GM12891 (cell line): ENCODE measurements around the gene MRFAP1.
"Not testable (repeated sequence)": the region's sequence is repeated elsewhere in the genome, so short reads cannot be mapped to it uniquely, and the experiment has no call there.

Source experiments
- DNase-seq: peaks from one replicate; pipeline ENCODE4 v3.0.0; 2011; ENCODE audit warnings: low spot score; ENCODE audit not compliant: insufficient read length
- FAIRE-seq: peaks from 2 replicates; lab custom pipeline; 2011; peaks lifted over from hg19 to GRCh38; lab: Jason Lieb, UNC
- PAX5 ChIP-seq: IDR thresholded peaks from 2 replicates; pipeline ENCODE4 v1.6.1; 2011; ENCODE audit warnings: low read length, moderate library complexity, mild to moderate bottlenecking; ENCODE audit not compliant: insufficient read depth, severe bottlenecking
- POLR2A ChIP-seq: IDR thresholded peaks from 2 replicates; pipeline ENCODE4 v1.6.1; 2011; ENCODE audit warnings: low read depth, low read length, control low read depth
- POLR2AphosphoS5 ChIP-seq: IDR thresholded peaks from 2 replicates; pipeline ENCODE4 v1.6.1; 2011; ENCODE audit warnings: low read depth, low read length, control low read depth
- POU2F2 ChIP-seq: IDR thresholded peaks from 2 replicates; pipeline ENCODE4 v1.6.1; 2011; ENCODE audit warnings: low read depth, mild to moderate bottlenecking, control low read depth, low read length, moderate library complexity
- SPI1 ChIP-seq: IDR thresholded peaks from 2 replicates; pipeline ENCODE4 v1.6.1; 2011; ENCODE audit warnings: low read depth, low read length, control low read depth
- TAF1 ChIP-seq: IDR thresholded peaks from 2 replicates; pipeline ENCODE4 v1.6.1; 2011; ENCODE audit warnings: low read depth, low read length, control low read depth

Gene MRFAP1

DNA sequence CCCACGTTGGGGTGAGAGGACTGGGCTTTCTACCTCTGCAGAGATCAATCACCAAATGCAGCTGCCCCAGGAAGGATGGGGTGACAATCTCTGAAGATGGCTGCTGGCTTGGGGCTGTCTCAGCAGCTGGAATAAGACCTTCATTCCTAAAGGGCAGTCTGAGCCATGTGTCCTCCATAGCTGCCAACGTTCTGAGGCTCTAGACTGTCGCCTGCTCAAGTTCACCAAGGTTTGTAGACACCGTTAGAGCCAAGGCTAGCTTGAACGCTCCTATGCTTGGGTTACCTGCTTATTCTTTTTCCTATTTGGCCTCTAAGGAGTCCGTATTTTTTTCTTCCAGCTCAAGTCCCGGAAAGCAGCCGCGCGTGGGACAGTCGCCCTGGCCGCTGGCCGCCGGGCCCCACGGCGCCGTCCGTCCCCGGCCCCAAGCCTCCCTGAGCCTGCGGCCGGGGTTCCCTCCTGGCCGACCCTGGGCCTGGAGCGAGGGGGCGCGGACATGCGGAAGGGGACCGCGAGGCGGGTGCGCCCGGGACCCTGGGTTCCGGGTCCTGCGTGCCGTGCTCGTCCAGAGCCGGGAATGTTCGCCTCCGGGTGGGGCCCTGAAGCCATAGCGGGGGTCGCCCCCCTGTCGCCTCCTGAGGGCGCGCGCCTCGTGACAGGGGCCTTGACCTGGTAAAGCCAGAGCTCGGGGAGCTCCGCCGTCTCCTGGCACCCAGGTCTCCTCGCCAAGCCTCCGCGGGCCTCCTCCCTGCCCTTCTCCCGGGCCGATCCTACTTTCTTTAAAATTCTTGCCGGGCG is 23.3 kb downstream of the MRFAP1 start:
- DNase-seq, result no peak
- TF ChIP-seq PAX5, result no peak
- TF ChIP-seq SPI1, result no peak
- TF ChIP-seq POU2F2, result no peak
- no peak for TF ChIP-seq POLR2A
- TF ChIP-seq POLR2AphosphoS5, result no peak
- TF ChIP-seq TAF1, result no peak
- no peak for FAIRE-seq

DNA sequence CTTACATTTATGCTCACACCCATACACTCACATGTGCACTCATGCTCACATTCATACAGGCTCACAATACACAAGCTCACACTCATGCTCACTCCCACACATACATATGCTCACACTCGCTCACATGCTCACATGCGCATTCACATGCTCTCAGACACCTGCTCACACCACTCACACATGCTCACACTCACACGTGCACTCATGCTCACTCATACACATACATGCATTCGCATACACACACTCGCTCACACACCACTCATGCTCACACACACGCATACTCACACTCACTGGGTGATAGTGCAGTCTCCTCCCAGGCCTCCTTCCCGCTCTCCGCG is 24.8 kb downstream of the MRFAP1 start:
- DNase-seq (no peak), FAIRE-seq (no peak)
- TF ChIP-seq POLR2A (no peak), POU2F2 (no peak), TAF1 (no peak), POLR2AphosphoS5 (no peak), SPI1 (no peak), PAX5 (no peak)

GRCh38 chr4:6668391-6668790 is 27.9 kb downstream of the MRFAP1 start:
- TF ChIP-seq POLR2A (no peak), TAF1 (no peak), POLR2AphosphoS5 (no peak), POU2F2 (no peak), PAX5 (no peak), SPI1 (no peak)
- DNase-seq, result no peak
- no peak for FAIRE-seq

DNA sequence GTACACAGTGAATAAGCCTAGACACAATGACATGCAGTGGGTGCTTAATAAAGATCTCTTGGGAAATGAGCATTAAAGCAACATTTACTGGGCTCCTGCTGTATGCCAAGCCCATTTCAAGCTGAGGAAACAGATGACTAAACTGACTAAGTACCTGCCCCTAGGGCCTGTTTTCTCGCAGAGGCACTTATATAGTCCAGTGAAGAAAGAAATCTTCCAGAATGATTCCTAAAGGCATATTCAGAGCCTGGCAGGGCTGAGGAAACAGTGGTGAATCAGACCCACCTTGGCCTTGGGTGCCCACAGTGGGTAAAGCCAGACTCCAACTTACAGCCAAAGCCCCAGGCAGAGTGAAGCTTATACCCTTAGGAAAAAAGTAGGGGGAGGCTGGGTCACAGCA is 31.2 kb downstream of the MRFAP1 start:
- DNase-seq, result no peak
- no peak for FAIRE-seq
- TF ChIP-seq TAF1 (no peak), PAX5 (no peak), POLR2A (no peak), SPI1 (no peak), POLR2AphosphoS5 (no peak), POU2F2 (no peak)

GRCh38 chr4:6672131-6672530 is 31.6 kb downstream of the MRFAP1 start:
- DNase-seq (no peak), FAIRE-seq (no peak)
- TF ChIP-seq PAX5, result no peak
- no peak for TF ChIP-seq POLR2AphosphoS5

DNA sequence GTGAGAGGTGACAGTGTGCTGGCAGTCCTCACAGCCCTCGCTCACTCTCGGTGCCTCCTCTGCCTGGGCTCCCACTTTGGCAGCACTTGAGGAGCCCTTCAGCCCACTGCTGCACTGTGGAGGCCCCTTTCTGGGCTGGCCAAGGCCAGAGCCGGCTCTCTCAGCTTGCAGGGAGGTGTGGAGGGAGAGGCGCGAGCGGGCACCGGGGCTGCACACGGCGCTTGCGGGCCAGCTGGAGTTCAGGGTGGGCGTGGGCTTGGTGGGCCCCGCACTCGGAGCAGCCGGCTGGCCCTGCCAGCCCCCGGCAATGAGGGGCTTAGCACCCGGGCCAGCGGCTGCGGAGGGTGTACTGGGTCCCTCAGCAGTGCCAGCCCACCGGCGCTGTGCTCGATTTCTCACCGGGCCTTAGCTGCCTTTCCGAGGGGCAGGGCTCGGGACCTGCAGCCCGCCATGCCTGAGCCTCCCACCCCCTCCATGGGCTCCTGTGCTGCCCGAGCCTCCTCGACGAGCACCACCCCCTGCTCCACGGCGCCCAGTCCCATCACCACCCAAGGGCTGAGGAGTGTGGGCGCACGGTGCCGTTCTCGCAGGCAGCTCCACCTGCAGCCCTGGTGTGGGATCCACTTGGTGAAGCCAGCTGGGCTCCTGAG is 32.2 kb downstream of the MRFAP1 start:
- not testable (repeated sequence) for FAIRE-seq, DNase-seq

DNA sequence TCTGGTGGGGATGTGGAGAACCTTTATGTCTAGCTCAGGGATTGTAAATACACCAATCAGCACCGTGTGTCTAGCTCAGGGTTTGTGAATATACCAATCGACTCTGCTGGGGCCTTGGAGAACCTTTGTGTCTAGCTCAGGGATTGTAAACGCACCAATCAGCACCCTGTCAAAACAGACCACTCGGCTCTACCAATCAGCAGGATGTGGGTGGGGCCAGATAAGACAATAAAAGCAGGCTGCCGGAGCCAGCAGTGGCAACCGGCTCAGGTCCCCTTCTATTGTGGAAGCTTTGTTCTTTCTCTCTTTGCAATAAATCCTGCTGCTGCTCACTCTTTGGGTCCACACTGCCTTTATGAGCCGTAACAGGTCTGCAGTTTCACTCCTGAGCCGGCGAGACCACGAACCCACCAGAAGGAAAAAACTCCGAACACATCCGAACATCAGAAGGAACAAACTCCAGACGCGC is 32.7 kb downstream of the MRFAP1 start:
- peak; percentile 27; the same call in 1 of the 2 replicates for TF ChIP-seq POLR2A
- not testable (repeated sequence) for DNase-seq, FAIRE-seq

DNA sequence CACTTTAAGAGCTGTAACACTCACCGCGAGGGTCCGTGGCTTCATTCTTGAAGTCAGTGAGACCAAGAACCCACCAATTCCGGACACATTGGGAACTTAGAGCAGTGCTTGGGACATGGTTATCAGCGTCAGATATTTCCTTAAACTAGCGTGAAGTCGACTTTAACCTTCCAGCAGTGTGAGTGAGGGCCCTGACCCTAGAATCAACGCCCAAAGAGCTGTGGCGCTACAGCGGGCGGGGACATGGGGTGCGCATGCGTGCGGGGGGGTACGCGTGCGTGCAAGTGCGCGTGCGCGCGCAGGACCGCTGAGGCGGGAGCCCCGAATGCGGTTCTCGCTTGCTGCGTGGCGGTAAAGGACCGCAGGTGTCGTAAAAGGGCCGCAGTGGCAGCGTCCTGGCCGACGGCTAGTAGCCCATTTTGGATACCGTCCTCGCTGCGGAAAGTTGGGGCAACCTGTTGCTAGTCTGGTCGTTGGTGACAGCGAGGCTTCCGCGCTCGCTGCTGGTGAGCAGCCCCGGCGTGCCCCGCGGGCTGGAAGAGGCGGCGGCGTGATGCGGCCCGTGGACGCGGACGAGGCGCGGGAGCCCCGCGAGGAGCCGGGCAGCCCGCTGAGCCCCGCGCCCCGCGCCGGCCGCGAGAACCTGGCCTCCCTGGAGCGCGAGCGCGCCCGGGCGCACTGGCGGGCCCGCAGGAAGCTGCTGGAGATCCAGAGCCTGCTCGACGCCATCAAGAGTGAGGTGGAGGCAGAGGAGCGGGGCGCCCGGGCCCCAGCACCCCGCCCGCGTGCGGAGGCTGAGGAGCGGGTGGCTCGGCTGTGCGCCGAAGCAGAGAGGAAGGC is 33.4 kb downstream of the MRFAP1 start:
- FAIRE-seq, result peak; percentile 100
- peak; percentile 80 for TF ChIP-seq POLR2AphosphoS5
- TF ChIP-seq POLR2A, result peak; percentile 85
- peak; percentile 96 for TF ChIP-seq TAF1
- no peak for TF ChIP-seq SPI1
- DNase-seq, result peak; percentile 96

GRCh38 chr4:6674500-6675149 is 34.1 kb downstream of the MRFAP1 start:
- TF ChIP-seq SPI1, result no peak
- TF ChIP-seq POLR2AphosphoS5, result no peak
- TF ChIP-seq TAF1, result no peak
- no peak for TF ChIP-seq PAX5
- no peak for TF ChIP-seq POU2F2
- no peak for TF ChIP-seq POLR2A
- DNase-seq (peak; percentile 60), FAIRE-seq (no peak)
